OCI-LY3 (cell line): ENCODE data around the gene SECTM1.
A peak's percentile ranks its signal among the peaks of the same experiment; 100 is the strongest.
"Not testable (repeated sequence)": the region's sequence is repeated elsewhere in the genome, so short reads cannot be mapped to it uniquely, and the experiment has no call there.

Source experiments
- H2AFZ ChIP-seq: fragments of 200-600, 300-600 bp; shearing (Covaris generic); 2 replicates; pipeline ENCODE4 v1.6.0; 2014; ENCODE audit warnings: antibody characterized with exemption, low read depth, low read length
- H3K27ac ChIP-seq: fragments of 200-600, 300-600 bp; sonication (generic); 2 replicates; pipeline ENCODE4 v1.5.1; 2014; ENCODE audit warnings: mild to moderate bottlenecking, low read length, moderate library complexity, mixed read lengths
- H3K27me3 ChIP-seq: fragments of 200-600, 300-600 bp; sonication (generic); 2 replicates; pipeline ENCODE4 v1.6.1; 2014; ENCODE audit warnings: low read depth, low read length, mixed read lengths
- H3K36me3 ChIP-seq: fragments of 200-600, 300-600 bp; sonication (generic); replicated peaks from 2 replicates; pipeline ENCODE3; 2014; ENCODE audit warnings: low read depth, low read length, mixed read lengths
- H3K4me1 ChIP-seq: fragments of 300-600, 200-600 bp; sonication (generic); 2 replicates; pipeline ENCODE4 v1.6.1; 2014; ENCODE audit warnings: low read length, mixed read lengths
- H3K4me2 ChIP-seq: fragments of 200-600, 300-600 bp; sonication (generic); 2 replicates; pipeline ENCODE4 v1.6.1; 2014; ENCODE audit warnings: low read length, mixed read lengths
- H3K4me3 ChIP-seq: fragments of 300-600, 200-600 bp; sonication (generic); 2 replicates; pipeline ENCODE4 v1.5.1; 2014; ENCODE audit warnings: antibody characterized with exemption, mild to moderate bottlenecking, low read length, moderate library complexity
- H3K79me2 ChIP-seq: fragments of 300-600, 200-600 bp; shearing (Covaris generic); 2 replicates; pipeline ENCODE4 v1.6.1; 2014; ENCODE audit warnings: mild to moderate bottlenecking, low read length, mixed read lengths
- H3K9ac ChIP-seq: fragments of 300-600, 200-600 bp; shearing (Covaris generic); 2 replicates; pipeline ENCODE4 v1.6.0; 2014; ENCODE audit warnings: mild to moderate bottlenecking, low read length, moderate library complexity
- H3K9me3 ChIP-seq: fragments of 200-600, 300-600 bp; shearing (Covaris generic); 2 replicates; pipeline ENCODE4 v1.6.1; 2014; ENCODE audit warnings: low read length, mixed read lengths; ENCODE audit not compliant: insufficient read depth
- H4K20me1 ChIP-seq: fragments of 200-600, 300-600 bp; sonication (generic); 2 replicates; pipeline ENCODE4 v1.6.1; 2016; ENCODE audit warnings: low read length, mixed read lengths; ENCODE audit not compliant: insufficient read depth
- CTCF ChIP-seq: fragments of 200-600, 300-600 bp; sonication (generic); IDR thresholded peaks from 2 replicates; pipeline ENCODE4 v1.5.1; 2014; ENCODE audit warnings: antibody characterized with exemption, low read length, low read depth
- EZH2phosphoT487 ChIP-seq: fragments of 200-600 bp; shearing (Covaris generic); IDR thresholded peaks from 2 replicates; pipeline ENCODE4 v1.6.1; 2018; ENCODE audit warnings: antibody characterized with exemption, mixed run types, low read depth

The SECTM1 gene

GRCh38 chr17:82365606-82366295 lies 32.2 kb upstream of the SECTM1 start:
- peaks cover 23% of the 10 kb centered on the region for H3K4me1 ChIP-seq
- no peak for TF ChIP-seq CTCF
- TF ChIP-seq EZH2phosphoT487: no peak
- no peak overlapping the region for H3K4me2 ChIP-seq

GRCh38 chr17:82361885-82362633 lies 28.5 kb upstream of the SECTM1 start:
- Histone ChIP-seq H3K79me2 (no peaks in the 10 kb centered on the region), H3K4me1 (peaks cover 33% of the 10 kb centered on the region), H3K27me3 (no peaks in the 10 kb centered on the region), H2AFZ (no peak overlapping the region), H3K27ac (peak overlapping the region; percentile 20; the same call in 1 of the 2 replicates), H3K9me3 (no peaks in the 10 kb centered on the region), H3K36me3 (no peaks in the 10 kb centered on the region), H4K20me1 (no peaks in the 10 kb centered on the region), H3K4me3 (no peak overlapping the region), H3K9ac (no peak overlapping the region), H3K4me2 (no peak overlapping the region)
- TF ChIP-seq CTCF (no peak), EZH2phosphoT487 (no peak)

More at GRCh38 chr17:82365606-82366295, 32.2 kb upstream of the SECTM1 start:
- no peak overlapping the region for H3K4me3 ChIP-seq
- no peaks in the 10 kb centered on the region for H3K27me3 ChIP-seq
- no peak overlapping the region for H2AFZ ChIP-seq
- H3K27ac ChIP-seq: no peak overlapping the region
- no peak overlapping the region for H3K9ac ChIP-seq
- H3K9me3 ChIP-seq: no peaks in the 10 kb centered on the region
- H4K20me1 ChIP-seq: no peaks in the 10 kb centered on the region
- no peaks in the 10 kb centered on the region for H3K36me3 ChIP-seq
- no peaks in the 10 kb centered on the region for H3K79me2 ChIP-seq

- not testable (repeated sequence) for H3K27me3 ChIP-seq, H3K79me2 ChIP-seq, H3K9ac ChIP-seq, H3K4me2 ChIP-seq, H3K9me3 ChIP-seq, H2AFZ ChIP-seq, H3K36me3 ChIP-seq, H3K4me3 ChIP-seq, H4K20me1 ChIP-seq
- H3K27ac ChIP-seq: peak overlapping the region; percentile 41
- H3K4me1 ChIP-seq: peaks cover 34% of the 10 kb centered on the region
Measured at GRCh38 chr17:82359451-82360074, 26.0 kb upstream of the SECTM1 start.

- Histone ChIP-seq H3K4me2 (peak within 1 kb of the TSS; percentile 29), H3K9me3 (no peaks in the 10 kb centered on the region), H3K36me3 (no peaks in the 10 kb centered on the region), H3K9ac (no peak within 1 kb of the TSS; the same call in 1 of the 2 replicates), H3K27me3 (no peaks in the 10 kb centered on the region), H3K4me3 (no peak within 1 kb of the TSS), H3K79me2 (no peaks in the 10 kb centered on the region), H3K4me1 (peaks cover 35% of the 10 kb centered on the region), H2AFZ (no peak within 1 kb of the TSS; the same call in 1 of the 2 replicates), H4K20me1 (no peaks in the 10 kb centered on the region), H3K27ac (peak within 1 kb of the TSS; percentile 41)
- TF ChIP-seq EZH2phosphoT487 (no peak), CTCF (peak; percentile 21)
Measured at GRCh38 chr17:82358465-82359350, 25.1 kb upstream of the SECTM1 start, which contains the start of gene TEX19. TSS of gene TEX19 (plus strand) at chr17:82359247. CDS start at chr17:82362151, 2,904 bp downstream.
